22Rv1 (cell line): Measurements from ENCODE around the gene IQSEC3.

Source experiments
- CTCF ChIP-seq: fragments of 450-650 bp; IDR thresholded peaks from 2 replicates; pipeline ENCODE4 v1.5.1; 2017; ENCODE audit warnings: mild to moderate bottlenecking
- ZFX ChIP-seq: fragments of 450-650 bp; IDR thresholded peaks from 2 replicates; pipeline ENCODE4 v1.6.1; 2017; ENCODE audit warnings: antibody characterized with exemption, borderline replicate concordance

- no peak for TF ChIP-seq CTCF
- TF ChIP-seq ZFX: no peak
Measured at GRCh38 chr12:53735-54730, 12.5 kb upstream of the IQSEC3 start.
